Testis (tissue), 2 donors: ENCODE data around the gene PISD.

Experiments
- CTCF ChIP-seq, 3 experiments: fragments of 450-650 bp in 2 of 3; fragments of 200-600 bp in 1 of 3; sonication (generic) in 1 of 3; IDR thresholded peaks; one replicate each; pipeline ENCODE4 v1.5.1; 2016 to 2019; ENCODE audit warnings: antibody characterized with exemption in 3 of 3, mild to moderate bottlenecking in 2 of 3, moderate library complexity in 1 of 3
- POLR2A ChIP-seq: fragments of 450-650 bp; IDR thresholded peaks from one replicate; pipeline ENCODE4 v1.6.1; 2017; ENCODE audit warnings: antibody characterized with exemption, mild to moderate bottlenecking, moderate library complexity

DNA sequence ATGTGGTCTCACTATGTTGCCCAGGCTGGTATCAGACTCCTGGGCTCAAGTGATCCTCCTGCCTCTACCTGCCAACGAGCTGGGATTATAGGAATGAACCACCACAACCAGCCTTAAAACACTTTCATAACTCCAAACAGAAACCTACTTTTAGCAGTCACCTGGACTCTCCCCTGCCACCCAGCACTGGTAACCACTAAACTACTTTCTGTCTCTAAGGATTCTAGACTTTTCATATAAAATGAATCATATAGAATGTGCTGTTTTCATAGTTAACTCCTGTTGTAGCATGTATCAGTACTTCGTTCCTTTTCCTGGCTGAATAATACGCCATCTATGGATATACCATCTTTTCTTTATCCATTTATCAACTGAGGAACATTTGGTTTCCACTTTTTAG is 29.4 kb upstream of the PISD start:
- no peak for TF ChIP-seq CTCF (IDR thresholded peaks at IDR 0.05)
- TF ChIP-seq POLR2A, result no peak
